ENCODE measurements around the gene SPAG16.

SPAG16 gene

GRCh38 chr2:214361116-214361515 is 1076.9 kb downstream of the SPAG16 start:
- ATAC-seq (replicated peaks; ENCODE audit: extremely low read depth, poor library complexity, severe bottlenecking): no peak
- Mint-ChIP-seq H3K9me3 (peaks cover 19% of the 10 kb centered on the region), H3K36me3 (ENCODE audit: insufficient read depth) (no peaks in the 10 kb centered on the region), H3K4me1 (no peaks in the 10 kb centered on the region), H3K4me3 (no peak overlapping the region), H3K27ac (ENCODE audit: low read depth) (no peak overlapping the region), H3K27me3 (no peaks in the 10 kb centered on the region)
- no peak for DNase-seq (ENCODE audit: low spot score in 2 of 2)

- no peaks in the 10 kb centered on the region for H3K27me3 Mint-ChIP-seq
- H3K27ac Mint-ChIP-seq (ENCODE audit: low read depth): no peak overlapping the region
- H3K4me3 Mint-ChIP-seq: no peak overlapping the region
- H3K4me1 Mint-ChIP-seq: no peaks in the 10 kb centered on the region
- no peaks in the 10 kb centered on the region for H3K36me3 Mint-ChIP-seq (ENCODE audit: insufficient read depth)
- ATAC-seq (replicated peaks; ENCODE audit: extremely low read depth, poor library complexity, severe bottlenecking): no peak
- H3K9me3 Mint-ChIP-seq: peaks cover 12% of the 10 kb centered on the region
- DNase-seq (ENCODE audit: low spot score in 2 of 2): no peak
Measured at GRCh38 chr2:214365549-214365948, 1081.3 kb downstream of the SPAG16 start.

- Mint-ChIP-seq H3K27ac (ENCODE audit: low read depth) (no peak overlapping the region), H3K9me3 (peaks cover 12% of the 10 kb centered on the region), H3K36me3 (ENCODE audit: insufficient read depth) (no peaks in the 10 kb centered on the region), H3K4me1 (no peaks in the 10 kb centered on the region), H3K27me3 (no peaks in the 10 kb centered on the region), H3K4me3 (no peak overlapping the region)
- no peak for DNase-seq (ENCODE audit: low spot score in 2 of 2)
- ATAC-seq (replicated peaks; ENCODE audit: extremely low read depth, poor library complexity, severe bottlenecking): no peak
Measured at GRCh38 chr2:214367171-214367570, 1082.9 kb downstream of the SPAG16 start.

GRCh38 chr2:214376618-214377285 is 1092.5 kb downstream of the SPAG16 start:
- no peaks in the 10 kb centered on the region for H3K4me1 Mint-ChIP-seq
- H3K27me3 Mint-ChIP-seq: no peaks in the 10 kb centered on the region
- H3K9me3 Mint-ChIP-seq: peaks cover 5% of the 10 kb centered on the region
- ATAC-seq (replicated peaks; ENCODE audit: extremely low read depth, poor library complexity, severe bottlenecking) (no peak), DNase-seq (ENCODE audit: low spot score in 2 of 2) (no peak)
- H3K4me3 Mint-ChIP-seq: no peak overlapping the region
- H3K27ac Mint-ChIP-seq (ENCODE audit: low read depth): no peak overlapping the region
- no peaks in the 10 kb centered on the region for H3K36me3 Mint-ChIP-seq (ENCODE audit: insufficient read depth)

- H3K4me1 Mint-ChIP-seq: no peaks in the 10 kb centered on the region
Measured at GRCh38 chr2:214377286-214377624, 1093.0 kb downstream of the SPAG16 start.

GRCh38 chr2:214378455-214379103 is 1094.3 kb downstream of the SPAG16 start:
- peaks cover 5% of the 10 kb centered on the region for H3K9me3 Mint-ChIP-seq
- H3K4me1 Mint-ChIP-seq: no peaks in the 10 kb centered on the region
- no peak for ATAC-seq (replicated peaks; ENCODE audit: extremely low read depth, poor library complexity, severe bottlenecking)
- no peak overlapping the region for H3K4me3 Mint-ChIP-seq
- H3K27ac Mint-ChIP-seq (ENCODE audit: low read depth): no peak overlapping the region
- no peak for DNase-seq (ENCODE audit: low spot score in 2 of 2)
- H3K27me3 Mint-ChIP-seq: no peaks in the 10 kb centered on the region
- H3K36me3 Mint-ChIP-seq (ENCODE audit: insufficient read depth): no peaks in the 10 kb centered on the region

More at GRCh38 chr2:214377286-214377624, 1093.0 kb downstream of the SPAG16 start:
- DNase-seq (ENCODE audit: low spot score in 2 of 2) (no peak), ATAC-seq (replicated peaks; ENCODE audit: extremely low read depth, poor library complexity, severe bottlenecking) (no peak)
- peaks cover 5% of the 10 kb centered on the region for H3K9me3 Mint-ChIP-seq
- no peak overlapping the region for H3K27ac Mint-ChIP-seq (ENCODE audit: low read depth)
- H3K4me3 Mint-ChIP-seq: no peak overlapping the region
- no peaks in the 10 kb centered on the region for H3K27me3 Mint-ChIP-seq
- no peaks in the 10 kb centered on the region for H3K36me3 Mint-ChIP-seq (ENCODE audit: insufficient read depth)

GRCh38 chr2:214379227-214379626 is 1095.0 kb downstream of the SPAG16 start:
- Mint-ChIP-seq H3K4me3 (no peak overlapping the region), H3K36me3 (ENCODE audit: insufficient read depth) (no peaks in the 10 kb centered on the region), H3K27me3 (no peaks in the 10 kb centered on the region), H3K9me3 (peaks cover 5% of the 10 kb centered on the region), H3K27ac (ENCODE audit: low read depth) (no peak overlapping the region), H3K4me1 (no peaks in the 10 kb centered on the region)
- no peak for ATAC-seq (replicated peaks; ENCODE audit: extremely low read depth, poor library complexity, severe bottlenecking)
- DNase-seq (ENCODE audit: low spot score in 2 of 2): no peak

GRCh38 chr2:214380681-214381080 is 1096.4 kb downstream of the SPAG16 start:
- no peak overlapping the region for H3K4me3 Mint-ChIP-seq
- ATAC-seq (replicated peaks; ENCODE audit: extremely low read depth, poor library complexity, severe bottlenecking): no peak
- DNase-seq (ENCODE audit: low spot score in 2 of 2): no peak
- H3K9me3 Mint-ChIP-seq: peaks cover 5% of the 10 kb centered on the region
- H3K4me1 Mint-ChIP-seq: no peaks in the 10 kb centered on the region
- H3K27ac Mint-ChIP-seq (ENCODE audit: low read depth): no peak overlapping the region
- no peaks in the 10 kb centered on the region for H3K36me3 Mint-ChIP-seq (ENCODE audit: insufficient read depth)
- no peaks in the 10 kb centered on the region for H3K27me3 Mint-ChIP-seq

- DNase-seq (ENCODE audit: low spot score in 2 of 2) (no peak), ATAC-seq (replicated peaks; ENCODE audit: extremely low read depth, poor library complexity, severe bottlenecking) (no peak)
- H3K27ac Mint-ChIP-seq (ENCODE audit: low read depth): no peak overlapping the region
- H3K4me3 Mint-ChIP-seq: no peak overlapping the region
- no peaks in the 10 kb centered on the region for H3K36me3 Mint-ChIP-seq (ENCODE audit: insufficient read depth)
- no peaks in the 10 kb centered on the region for H3K27me3 Mint-ChIP-seq
- peaks cover 5% of the 10 kb centered on the region for H3K9me3 Mint-ChIP-seq
- H3K4me1 Mint-ChIP-seq: no peaks in the 10 kb centered on the region
Measured at GRCh38 chr2:214382229-214382628, 1098.0 kb downstream of the SPAG16 start.

- DNase-seq (ENCODE audit: low spot score in 2 of 2): no peak
- no peak for ATAC-seq (replicated peaks; ENCODE audit: extremely low read depth, poor library complexity, severe bottlenecking)
- Mint-ChIP-seq H3K27ac (ENCODE audit: low read depth) (no peak overlapping the region), H3K4me3 (no peak overlapping the region), H3K36me3 (ENCODE audit: insufficient read depth) (no peaks in the 10 kb centered on the region), H3K4me1 (no peaks in the 10 kb centered on the region), H3K27me3 (no peaks in the 10 kb centered on the region), H3K9me3 (no peaks in the 10 kb centered on the region)
Measured at GRCh38 chr2:214386720-214387119, 1102.5 kb downstream of the SPAG16 start.

GRCh38 chr2:214389334-214389733 is 1105.1 kb downstream of the SPAG16 start:
- Mint-ChIP-seq H3K4me1 (no peaks in the 10 kb centered on the region), H3K9me3 (no peaks in the 10 kb centered on the region), H3K27ac (ENCODE audit: low read depth) (no peak overlapping the region), H3K36me3 (ENCODE audit: insufficient read depth) (no peaks in the 10 kb centered on the region), H3K27me3 (no peaks in the 10 kb centered on the region), H3K4me3 (no peak overlapping the region)
- DNase-seq (ENCODE audit: low spot score in 2 of 2): no peak
- no peak for ATAC-seq (replicated peaks; ENCODE audit: extremely low read depth, poor library complexity, severe bottlenecking)

GRCh38 chr2:214393796-214394195 is 1109.5 kb downstream of the SPAG16 start:
- H3K36me3 Mint-ChIP-seq (ENCODE audit: insufficient read depth): no peaks in the 10 kb centered on the region
- H3K27me3 Mint-ChIP-seq: no peaks in the 10 kb centered on the region
- no peak for ATAC-seq (replicated peaks; ENCODE audit: extremely low read depth, poor library complexity, severe bottlenecking)
- H3K4me3 Mint-ChIP-seq: no peak overlapping the region
- no peaks in the 10 kb centered on the region for H3K4me1 Mint-ChIP-seq
- H3K9me3 Mint-ChIP-seq: no peaks in the 10 kb centered on the region
- DNase-seq (ENCODE audit: low spot score in 2 of 2): no peak
- H3K27ac Mint-ChIP-seq (ENCODE audit: low read depth): no peak overlapping the region

GRCh38 chr2:214395040-214395439 is 1110.8 kb downstream of the SPAG16 start:
- Mint-ChIP-seq H3K27ac (ENCODE audit: low read depth) (no peak overlapping the region), H3K4me3 (no peak overlapping the region), H3K4me1 (no peaks in the 10 kb centered on the region), H3K27me3 (no peaks in the 10 kb centered on the region), H3K36me3 (ENCODE audit: insufficient read depth) (no peaks in the 10 kb centered on the region), H3K9me3 (no peaks in the 10 kb centered on the region)
- ATAC-seq (replicated peaks; ENCODE audit: extremely low read depth, poor library complexity, severe bottlenecking) (no peak), DNase-seq (ENCODE audit: low spot score in 2 of 2) (no peak)
